IMR-90 (cell line): Measurements from ENCODE around the gene MCUR1. TPM values are rescaled to one million over a fixed set of nuclear protein-coding genes. Genes with fewer than 3 reads are reported as not detected.

Experiments used
- ATAC-seq: fragments of 200-7000 bp; cut with Tn5 transposase; 2 replicates; pipeline ENCODE4 v1.9.1; 2020; ENCODE audit warnings: low read depth, mild to moderate bottlenecking, moderate library complexity
- BruUV-seq: library from RNA; stranded (reverse); fragments of 400-500 nt; replicated peaks from 2 replicates; lab custom pipeline; 2021; lab: Mats Ljungman, UMichigan
- CTCF ChIA-PET: fragments of 300-600 bp; formaldehyde crosslinking; extraction: SDS; loops from one replicate; lab custom pipeline; 2021; ENCODE audit warnings: antibody characterized with exemption; lab: Yijun Ruan, JAX
- POLR2A ChIA-PET: fragments of 300-600 bp; sonication (Branson Sonifier 250); formaldehyde crosslinking; loops from one replicate; lab custom pipeline; 2022; ENCODE audit warnings: antibody characterized with exemption; ENCODE audit not compliant: unreplicated experiment; lab: Charles Lee
- DNase-seq: peaks from one replicate; pipeline ENCODE4 v3.0.0; 2013
- H2AFZ ChIP-seq: replicated peaks from 2 replicates; pipeline ENCODE3; 2013; ENCODE audit warnings: low read length, mild to moderate bottlenecking; ENCODE audit not compliant: poor library complexity
- H2AK5ac ChIP-seq: 2 replicates; pipeline ENCODE4 v1.6.1; 2013; ENCODE audit warnings: low read depth, low read length, inconsistent platforms
- H2AK9ac ChIP-seq: replicated peaks from 2 replicates; pipeline ENCODE3; 2013; ENCODE audit warnings: mild to moderate bottlenecking, low read depth, low read length, moderate library complexity; ENCODE audit not compliant: poor library complexity
- H2BK120ac ChIP-seq: 2 replicates; pipeline ENCODE4 v1.6.1; 2013; ENCODE audit warnings: low read depth, low read length, inconsistent platforms
- H2BK15ac ChIP-seq: 3 replicates; pipeline ENCODE4 v1.6.1; 2013; ENCODE audit warnings: low read depth, low read length, inconsistent platforms
- H2BK20ac ChIP-seq: 2 replicates; pipeline ENCODE4 v1.6.1; 2013; ENCODE audit warnings: low read depth, mild to moderate bottlenecking, inconsistent platforms, low read length, moderate library complexity
- H2BK5ac ChIP-seq: 2 replicates; pipeline ENCODE4 v1.6.1; 2013; ENCODE audit warnings: mild to moderate bottlenecking, low read depth, low read length, inconsistent platforms; ENCODE audit not compliant: poor library complexity, severe bottlenecking
- H3K14ac ChIP-seq: replicated peaks from 2 replicates; pipeline ENCODE4 v1.6.1; 2013; ENCODE audit warnings: low read depth, low read length, inconsistent platforms
- H3K18ac ChIP-seq: 2 replicates; pipeline ENCODE4 v1.6.1; 2013; ENCODE audit warnings: low read depth, low read length, control low read depth
- H3K23ac ChIP-seq: 2 replicates; pipeline ENCODE4 v1.6.1; 2013; ENCODE audit warnings: low read depth, low read length, inconsistent platforms
- H3K27ac ChIP-seq: 2 replicates; pipeline ENCODE4 v1.5.1; 2013; ENCODE audit warnings: mild to moderate bottlenecking, control low read depth, low read length; ENCODE audit not compliant: insufficient read depth
- H3K27me3 ChIP-seq: 2 replicates; pipeline ENCODE4 v1.6.1; 2013; ENCODE audit warnings: low read length; ENCODE audit not compliant: control insufficient read depth, insufficient read depth
- H3K36me3 ChIP-seq: 2 replicates; pipeline ENCODE4 v1.6.1; 2013; ENCODE audit warnings: low read length, mixed read lengths; ENCODE audit not compliant: control insufficient read depth, insufficient read depth
- H3K4ac ChIP-seq: 2 replicates; pipeline ENCODE4 v1.6.1; 2013; ENCODE audit warnings: low read depth, low read length, inconsistent platforms
- H3K4me1 ChIP-seq: 2 replicates; pipeline ENCODE4 v1.6.1; 2013; ENCODE audit warnings: low read length, mixed read lengths; ENCODE audit not compliant: control insufficient read depth, insufficient read depth
- H3K4me2 ChIP-seq: 2 replicates; pipeline ENCODE4 v1.6.1; 2013; ENCODE audit warnings: low read depth, mild to moderate bottlenecking, control low read depth, low read length, moderate library complexity
- H3K4me3 ChIP-seq: 2 replicates; pipeline ENCODE4 v1.5.1; 2013; ENCODE audit warnings: low read depth, mild to moderate bottlenecking, control low read depth, low read length, moderate library complexity; ENCODE audit not compliant: insufficient read depth
- H3K56ac ChIP-seq: 2 replicates; pipeline ENCODE4 v1.6.1; 2013; ENCODE audit warnings: low read length, inconsistent platforms; ENCODE audit not compliant: insufficient read depth; ENCODE audit errors: extremely low read depth
- H3K79me1 ChIP-seq, 2 experiments: 2 replicates each; pipeline ENCODE4 v1.6.1; 2013; ENCODE audit warnings: low read length in 2 of 2, inconsistent platforms in 1 of 2, low read depth in 1 of 2
- H3K9ac ChIP-seq: 2 replicates; pipeline ENCODE4 v1.6.1; 2013; ENCODE audit warnings: low read depth, low read length, control low read depth
- H3K9me1 ChIP-seq: 2 replicates; pipeline ENCODE4 v1.6.1; 2013; ENCODE audit warnings: low read length, inconsistent platforms; ENCODE audit not compliant: insufficient read depth
- H3K9me3 ChIP-seq: 2 replicates; pipeline ENCODE4 v1.6.1; 2013; ENCODE audit warnings: low read length; ENCODE audit not compliant: control insufficient read depth, insufficient read depth
- H4K20me1 ChIP-seq: 2 replicates; pipeline ENCODE4 v1.6.1; 2013; ENCODE audit warnings: low read length, inconsistent platforms; ENCODE audit not compliant: insufficient read depth
- H4K5ac ChIP-seq: 2 replicates; pipeline ENCODE4 v1.6.1; 2013; ENCODE audit warnings: mild to moderate bottlenecking, low read depth, low read length, control low read depth
- H4K8ac ChIP-seq, 2 experiments: 2 replicates each; pipeline ENCODE4 v1.6.1; 2013; ENCODE audit warnings: low read depth in 2 of 2, low read length in 2 of 2, control low read depth in 1 of 2, inconsistent platforms in 1 of 2
- H4K91ac ChIP-seq: 2 replicates; pipeline ENCODE4 v1.6.1; 2013; ENCODE audit warnings: low read depth, low read length, inconsistent platforms; ENCODE audit not compliant: insufficient read depth
- MAFK ChIP-seq: IDR thresholded peaks from 2 replicates; pipeline ENCODE4 v1.6.1; 2012; ENCODE audit warnings: low read depth, low read length, improper control_type of control experiment
- MXI1 ChIP-seq: IDR thresholded peaks from 2 replicates; pipeline ENCODE4 v1.6.1; 2012; ENCODE audit warnings: low read depth, mild to moderate bottlenecking, low read length, moderate library complexity, borderline replicate concordance
- NFE2L2 ChIP-seq: fragments of 150-350 bp; IDR thresholded peaks from 2 replicates; pipeline ENCODE4 v1.6.1; 2016; ENCODE audit warnings: low read depth, mild to moderate bottlenecking, low read length
- RAD21 ChIP-seq: IDR thresholded peaks from 2 replicates; pipeline ENCODE4 v1.6.1; 2012; ENCODE audit warnings: low read length, improper control_type of control experiment
- USF2 ChIP-seq: fragments of 150-350 bp; IDR thresholded peaks from 2 replicates; pipeline ENCODE4 v1.6.1; 2017; ENCODE audit warnings: mild to moderate bottlenecking, antibody characterized with exemption, low read length, low read depth
- WGBS, 2 experiments: methylation state at CpG; one replicate each; pipeline versions ENCODE4 v1.1.5 to v1.1.7; 2013; ENCODE audit warnings: missing lambda C conversion rate in 2 of 2; ENCODE audit not compliant: insufficient read length in 1 of 2; ENCODE audit errors: extremely low coverage in 2 of 2; 5-methylcytosine and 5-hydroxymethylcytosine counted together
- dilution Hi-C: fragments of 300-500 bp; cut with HindIII; formaldehyde crosslinking; loops from one replicate; pipeline ENCODE4 v1.14.3; 2018; ENCODE audit warnings: low sequenced_read_pairs; ENCODE audit not compliant: unreplicated experiment
- in situ Hi-C: fragments of 300-500 bp; cut with MboI; formaldehyde crosslinking; loops from 3 replicates; pipeline ENCODE4 v1.14.3; 2019; ENCODE audit warnings: low sequenced_read_pairs, inconsistent platforms, mixed read lengths
- intact Hi-C: fragments of 100-400 bp; cut with micrococcal nuclease; formaldehyde crosslinking; loops from 2 replicates; pipeline ENCODE4 v1.10.0; 2022
- polyA plus RNA-seq, 3 experiments: library from polyadenylated mRNA; depleted of rRNA; stranded (reverse); fragments of >200 nt; gene quantifications; 2 replicates each; pipeline ENCODE4 v1.2.3, GENCODE V29; 2012; ENCODE audit warnings: low replicate concordance in 1 of 3
- total RNA-seq: library from RNA; depleted of rRNA; stranded (reverse); fragments of >200 nt; gene quantifications from 2 replicates; pipeline ENCODE4 v1.2.3, GENCODE V29; 2012

MCUR1 gene
- total and polyA plus RNA-seq, 2 of the 4 experiments (the other 2 are of a cell fraction): 4.1 to 6.5 TPM

- no peak overlapping the region for H2BK120ac ChIP-seq
- no peak overlapping the region for H3K14ac ChIP-seq
- H2BK5ac ChIP-seq: no peak overlapping the region
- ChIA-PET CTCF (no interaction called here), POLR2A (no interaction called here)
- no peak overlapping the region for H4K91ac ChIP-seq
- H3K23ac ChIP-seq: peak overlapping the region; percentile 37; the same call in 1 of the 2 replicates
- H3K36me3 ChIP-seq: no peaks in the 10 kb centered on the region
- H3K18ac ChIP-seq: no peak overlapping the region
- no peak overlapping the region for H2AK9ac ChIP-seq
- no peak overlapping the region for H2AK5ac ChIP-seq
- H3K27ac ChIP-seq: no peak overlapping the region
- no peaks in the 10 kb centered on the region for H3K27me3 ChIP-seq
- no peak overlapping the region for H2BK15ac ChIP-seq
- no peak overlapping the region for H4K8ac ChIP-seq
- ATAC-seq: no peak
- no peak overlapping the region for H2BK20ac ChIP-seq
- H2AFZ ChIP-seq: no peak overlapping the region
- H4K5ac ChIP-seq: no peak overlapping the region
- dilution Hi-C loops: no loop called here
- H3K79me1 ChIP-seq: peaks cover 22 to 37% of the 10 kb centered on the region in 2 experiments
- DNase-seq: no peak
- in situ Hi-C loops: no loop called here
- WGBS, 2 experiments: 40% methylated on average over 1 of the region's 7 CpGs; no CpG with 5 or more reads in 1 of the 2 experiments
- H4K20me1 ChIP-seq: peaks cover 3% of the 10 kb centered on the region
- no peaks in the 10 kb centered on the region for H3K4me1 ChIP-seq
- H3K4me2 ChIP-seq: peak overlapping the region; percentile 52
- intact Hi-C loops: no loop called here
- no TSS peak for BruUV-seq
- no peak overlapping the region; the same call in 1 of the 2 replicates for H3K9ac ChIP-seq
- no peaks in the 10 kb centered on the region for H3K9me3 ChIP-seq
- peaks cover 6% of the 10 kb centered on the region; the same call in 1 of the 2 replicates for H3K9me1 ChIP-seq
- no peak for TF ChIP-seq USF2
- TF ChIP-seq MAFK: no peak
- no peak for TF ChIP-seq MXI1
- no peak for TF ChIP-seq NFE2L2
- TF ChIP-seq RAD21: no peak
- no peak overlapping the region for H3K56ac ChIP-seq
- H3K4ac ChIP-seq: no peak overlapping the region
- H3K4me3 ChIP-seq: no peak overlapping the region; the same call in 1 of the 2 replicates
Measured at GRCh38 chr6:13813026-13813425, 1.3 kb downstream of the MCUR1 start.
